HS-27A (cell line): ENCODE measurements around the gene USP44.
"Not testable (repeated sequence)": the region's sequence is repeated elsewhere in the genome, so short reads cannot be mapped to it uniquely, and the experiment has no call there.

Experiments used
- DNase-seq: peaks from one replicate; pipeline ENCODE4 v3.0.0-alpha.2; 2012; ENCODE audit warnings: low read depth, missing footprints

Gene USP44

DNA sequence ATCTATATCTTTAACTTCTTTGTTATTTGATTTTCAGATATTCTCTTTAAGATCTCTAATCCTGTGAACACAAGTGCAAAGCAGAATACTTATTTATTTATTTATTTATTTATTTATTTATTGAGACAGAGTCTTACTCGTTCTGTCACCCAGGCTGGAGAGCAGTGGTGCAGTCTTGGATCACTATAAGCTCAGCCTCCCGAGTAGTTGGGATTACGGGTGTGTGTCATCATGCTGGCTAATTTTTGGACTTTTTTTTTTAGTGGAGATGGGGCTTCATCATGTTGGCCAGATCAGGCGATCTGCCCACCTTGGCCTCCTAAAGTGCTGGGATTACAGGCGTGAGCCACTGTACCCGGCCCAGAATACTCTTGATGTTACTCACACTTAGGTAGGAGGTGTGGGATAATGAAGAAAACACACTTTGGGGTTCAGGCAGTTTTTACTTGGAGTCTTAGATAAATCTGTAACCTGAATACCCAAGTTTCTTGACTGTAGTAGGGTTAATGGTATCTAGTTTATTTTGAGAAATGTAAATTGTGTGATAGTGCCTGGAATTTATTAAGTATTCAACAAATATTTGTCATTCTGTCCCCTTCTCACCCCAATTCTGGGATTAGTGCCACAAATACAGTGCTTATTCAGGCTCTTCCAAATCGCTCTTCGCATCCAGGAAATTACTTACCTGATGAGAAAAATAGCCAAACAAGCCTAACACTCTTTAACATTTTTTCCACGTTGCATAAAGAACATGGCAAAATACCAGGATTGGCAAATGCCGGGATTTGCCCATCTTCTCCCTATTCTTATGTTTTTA is 44.4 kb downstream of the USP44 start:
- no peak for DNase-seq

DNA sequence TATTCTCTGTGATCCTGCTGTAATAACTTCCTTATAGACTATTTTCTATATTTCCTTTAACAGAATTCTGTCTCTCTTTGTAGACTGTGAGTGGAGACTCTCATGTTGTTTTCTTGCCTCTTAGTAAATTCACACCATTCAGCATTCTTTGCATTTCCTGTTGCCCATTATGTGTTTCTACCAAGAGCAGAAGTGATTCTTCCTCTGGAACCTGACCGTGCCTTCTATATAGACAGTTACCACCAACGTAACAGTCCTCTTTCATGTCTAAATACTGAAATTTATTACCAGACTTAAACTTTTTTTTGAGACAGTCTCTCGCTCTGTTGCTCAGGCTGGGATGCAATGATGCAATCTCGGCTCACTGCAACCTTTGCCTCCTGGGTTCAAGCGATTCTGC is 46.2 kb downstream of the USP44 start:
- DNase-seq, result no peak

DNA sequence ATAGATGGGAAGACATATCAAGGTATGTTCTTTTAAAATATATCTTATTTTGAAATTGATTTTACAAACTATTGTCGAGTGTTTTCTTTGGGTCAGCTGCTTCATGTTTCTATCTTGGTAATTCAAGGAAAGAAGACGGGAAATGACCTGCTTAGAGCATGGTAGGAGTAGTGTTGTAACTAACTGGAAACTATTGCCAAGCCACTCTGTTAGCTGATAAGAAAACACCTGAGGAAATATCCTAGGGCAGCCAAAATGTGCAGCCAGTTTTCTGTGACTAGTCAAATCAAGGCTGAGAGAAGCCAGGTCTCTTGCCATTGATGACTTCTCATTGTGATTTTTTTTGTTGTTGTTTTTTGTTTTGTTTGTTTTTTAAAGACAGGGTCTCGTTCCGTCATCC is 47.1 kb downstream of the USP44 start:
- DNase-seq, result no peak

DNA sequence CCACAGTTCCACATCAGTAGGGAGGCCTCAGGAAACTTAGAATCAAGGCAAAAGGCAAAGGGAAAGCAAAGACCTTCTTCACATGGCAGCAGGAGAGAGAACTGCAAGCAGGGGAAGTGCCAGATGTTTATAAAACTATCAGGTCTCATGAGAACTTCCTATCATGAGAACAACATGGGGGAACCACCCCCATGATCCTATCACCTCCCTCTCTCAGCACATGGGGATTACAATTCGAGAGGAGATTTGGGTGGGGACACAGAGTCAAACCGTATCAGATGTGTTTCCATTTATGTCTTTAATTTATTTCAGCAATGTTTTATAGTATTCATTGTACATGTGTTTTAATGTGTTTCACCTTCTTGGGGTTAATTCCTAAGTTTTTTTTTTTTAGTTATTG is 51.5 kb downstream of the USP44 start:
- no peak for DNase-seq

DNA sequence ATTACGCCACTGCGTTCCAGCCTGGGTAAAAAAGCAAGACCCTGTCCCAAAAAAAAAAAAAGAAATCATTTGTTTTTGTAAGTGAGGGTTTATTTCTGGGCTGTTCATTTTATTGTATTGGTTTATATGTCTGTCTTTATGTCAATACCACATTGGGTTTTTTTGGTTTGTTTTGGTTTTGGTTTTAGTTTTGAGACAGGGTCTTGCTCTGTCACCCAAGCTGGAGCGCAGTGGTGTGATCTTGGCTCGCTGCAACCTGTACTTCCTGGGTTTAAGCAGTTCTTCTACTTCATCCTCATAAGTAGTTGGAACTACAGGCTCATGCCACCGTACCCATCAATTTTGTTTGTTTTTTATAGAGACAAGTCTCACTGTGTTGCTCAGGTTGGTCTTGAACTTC is 52.3 kb downstream of the USP44 start:
- no peak for DNase-seq

DNA sequence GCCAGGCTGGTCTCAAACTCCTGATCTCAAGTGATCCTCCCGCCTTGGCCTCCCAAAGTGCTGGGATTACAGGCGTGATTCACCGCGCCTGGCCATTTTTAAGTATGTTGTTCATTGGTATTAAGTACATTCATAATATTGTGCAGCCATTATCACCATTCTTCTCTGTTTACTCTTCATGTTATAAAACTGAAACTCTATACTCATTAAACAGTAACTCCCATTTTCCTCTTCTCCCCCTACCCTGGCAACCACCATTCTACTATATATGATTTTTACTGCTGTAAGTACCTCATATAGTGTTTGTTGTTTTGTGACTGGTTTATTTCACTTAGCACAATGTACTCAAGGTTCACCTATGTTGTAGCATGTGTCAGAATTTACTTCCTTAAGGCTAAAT is 54.2 kb downstream of the USP44 start:
- no peak for DNase-seq

DNA sequence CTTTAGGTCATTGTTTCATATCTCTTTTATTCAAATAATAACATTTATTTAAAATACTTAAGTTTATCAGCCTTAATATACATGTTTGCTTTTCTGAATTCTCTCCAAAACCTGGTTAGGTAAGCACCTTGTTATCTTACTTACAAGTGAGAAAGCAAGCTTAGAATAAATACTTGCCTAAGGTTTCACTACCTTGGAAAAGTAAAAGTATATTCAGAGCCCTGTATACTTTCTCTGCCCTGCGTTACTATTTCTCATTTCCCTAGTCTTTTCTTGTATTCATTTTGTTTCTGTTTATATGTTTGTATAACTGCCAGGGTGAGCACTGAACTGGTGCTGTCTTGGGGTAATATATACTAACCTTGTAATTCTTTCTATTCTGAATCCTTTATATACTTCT is 55.8 kb downstream of the USP44 start:
- no peak for DNase-seq

DNA sequence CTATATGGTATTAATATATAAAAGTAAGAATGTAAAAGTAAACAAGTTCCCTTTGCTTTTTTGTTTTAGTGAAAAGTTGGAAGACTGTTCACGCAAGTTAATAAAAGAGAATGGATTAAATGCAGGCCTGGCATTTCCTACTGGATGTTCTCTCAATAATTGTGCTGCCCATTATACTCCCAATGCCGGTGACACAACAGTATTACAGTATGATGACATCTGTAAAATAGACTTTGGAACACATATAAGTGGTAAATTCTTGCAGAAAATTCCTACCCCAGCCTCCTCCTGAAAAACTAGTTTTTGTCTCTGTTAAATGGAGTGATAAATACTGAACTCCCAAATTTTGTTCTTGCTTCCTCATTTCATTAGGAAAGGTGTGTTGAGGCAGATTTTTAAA is 56.4 kb downstream of the USP44 start:
- no peak for DNase-seq

DNA sequence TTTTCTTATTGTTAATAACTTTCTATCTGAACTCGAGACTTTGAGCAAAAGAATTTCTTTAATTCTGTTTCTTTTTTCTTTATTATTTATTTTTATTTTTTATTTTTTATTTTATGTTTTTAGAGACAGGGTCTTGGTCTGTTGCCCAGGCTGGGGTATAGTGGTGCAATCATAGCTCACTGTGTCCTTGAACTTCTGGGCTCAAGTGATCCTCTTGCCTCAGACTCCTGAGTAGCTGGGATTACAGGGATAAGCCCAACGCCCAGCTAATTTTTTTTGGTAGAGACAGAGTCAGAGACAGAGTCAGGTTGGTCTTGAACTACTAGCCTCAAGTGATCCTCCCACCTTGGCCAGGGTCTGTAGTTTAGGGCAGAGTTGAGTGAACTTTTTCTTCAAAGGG is 58.8 kb downstream of the USP44 start:
- no peak for DNase-seq

DNA sequence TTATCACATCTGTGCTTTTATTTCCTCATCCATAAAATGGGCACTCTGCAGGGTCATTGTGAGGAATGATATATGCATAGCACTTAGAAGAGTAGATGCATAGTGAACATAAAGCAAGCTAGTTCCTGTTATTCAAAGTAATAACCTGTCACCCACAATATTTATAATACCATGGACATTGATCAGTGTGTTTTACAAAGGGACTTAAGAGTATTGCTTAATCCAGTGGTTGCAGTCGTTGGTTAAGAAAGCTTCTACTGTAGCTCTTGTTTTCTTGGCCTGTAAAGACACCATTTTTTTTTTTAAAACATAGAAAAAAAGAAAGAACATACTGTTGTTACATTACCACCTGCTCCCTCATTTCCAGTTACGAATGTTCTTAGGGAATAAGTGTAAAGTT is 64.3 kb downstream of the USP44 start:
- DNase-seq, result no peak

DNA sequence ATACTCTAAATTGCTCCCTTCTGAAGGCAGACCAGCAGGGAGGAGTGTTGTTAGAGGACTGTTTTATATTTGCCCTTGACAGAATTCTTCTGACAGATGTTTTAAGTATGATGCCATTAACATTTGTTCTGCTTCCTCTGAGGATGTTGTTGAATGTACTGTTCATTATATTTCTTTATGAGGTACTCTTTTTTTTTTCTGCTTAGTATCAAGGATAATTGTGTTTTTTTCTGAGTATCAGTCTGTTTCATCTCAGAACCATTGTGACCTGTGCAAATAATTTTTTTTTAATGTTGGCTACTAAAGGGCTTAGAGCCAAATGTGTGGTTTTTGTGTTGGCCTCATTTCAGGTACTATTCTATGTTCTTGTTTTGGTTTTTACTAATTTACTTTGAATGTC is 66.8 kb downstream of the USP44 start:
- DNase-seq, result no peak

DNA sequence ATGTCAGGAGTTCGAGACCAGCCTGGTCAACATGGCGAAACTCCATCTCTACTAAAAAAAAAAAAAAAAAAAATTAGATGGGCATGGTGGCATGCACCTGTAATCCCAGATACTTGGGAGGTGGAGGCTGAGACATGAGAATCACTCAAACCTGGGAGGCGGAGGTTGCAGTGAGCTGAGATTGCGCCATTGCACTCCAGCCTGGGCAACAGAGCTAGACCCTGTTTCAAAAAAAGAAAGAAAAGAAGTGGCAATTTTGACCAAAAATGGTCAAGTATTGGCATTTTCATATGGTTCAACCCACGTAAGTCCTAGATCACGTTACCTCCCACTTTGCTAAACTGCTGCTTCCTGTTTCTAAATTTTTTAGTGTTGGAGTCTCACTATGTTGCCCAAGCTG is 68.7 kb downstream of the USP44 start:
- not testable (repeated sequence) for DNase-seq

DNA sequence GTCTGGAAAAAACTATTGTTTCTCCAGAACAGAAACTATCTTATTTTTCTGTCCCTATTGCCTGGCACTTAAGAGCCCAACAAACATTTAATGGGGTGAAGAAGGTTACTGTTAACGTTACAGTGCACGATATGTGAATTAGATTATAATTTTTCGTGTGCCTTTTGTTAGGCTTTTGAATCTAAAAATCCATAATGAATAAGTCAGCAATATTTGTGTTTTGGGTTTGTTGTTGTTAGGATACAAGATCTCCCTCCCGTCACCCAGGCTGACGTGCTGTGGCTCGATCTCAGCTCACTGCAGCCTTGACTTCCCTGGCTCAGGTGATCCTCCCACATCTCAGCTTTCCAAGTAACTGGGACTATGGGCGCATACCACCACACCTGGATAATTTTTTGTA is 69.4 kb downstream of the USP44 start:
- DNase-seq, result no peak

DNA sequence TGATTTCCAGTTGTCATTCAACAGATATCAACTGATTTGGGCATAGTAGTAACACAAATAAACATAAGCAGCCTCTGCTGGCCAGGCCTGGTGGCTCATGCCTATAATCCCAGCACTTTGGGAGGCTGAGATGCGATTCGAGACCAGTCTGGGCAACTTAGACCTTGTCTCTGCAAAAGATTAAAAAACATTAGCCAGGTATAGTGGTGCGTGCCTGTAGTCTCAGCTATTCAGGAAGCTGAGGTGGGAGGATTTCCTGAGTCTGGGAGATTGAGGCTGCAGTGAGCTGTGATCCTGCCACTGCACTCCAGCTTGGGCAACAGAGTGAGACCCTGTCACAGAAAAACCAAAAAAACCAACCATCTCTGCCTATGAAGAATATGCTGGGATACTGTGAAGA is 70.2 kb downstream of the USP44 start:
- DNase-seq, result no peak

DNA sequence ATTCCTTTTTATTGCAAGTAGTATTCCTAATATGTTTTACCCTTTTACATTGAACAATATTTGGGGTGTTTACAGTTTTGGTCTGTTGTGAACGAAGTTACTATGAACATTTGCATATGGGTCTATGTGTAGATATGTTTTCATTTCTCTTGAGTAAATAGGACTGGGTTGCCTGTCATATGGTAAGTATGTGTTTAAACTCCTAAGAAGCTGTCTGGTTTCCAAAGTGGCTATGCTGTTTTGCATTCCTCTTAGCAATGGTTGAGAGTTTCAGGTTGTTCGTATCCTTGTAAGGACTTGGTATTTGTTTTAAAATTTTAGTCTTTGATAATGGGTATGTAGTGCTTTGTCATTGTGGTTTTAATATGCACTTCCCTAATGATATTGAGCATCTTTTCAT is 71.0 kb downstream of the USP44 start:
- DNase-seq, result no peak

DNA sequence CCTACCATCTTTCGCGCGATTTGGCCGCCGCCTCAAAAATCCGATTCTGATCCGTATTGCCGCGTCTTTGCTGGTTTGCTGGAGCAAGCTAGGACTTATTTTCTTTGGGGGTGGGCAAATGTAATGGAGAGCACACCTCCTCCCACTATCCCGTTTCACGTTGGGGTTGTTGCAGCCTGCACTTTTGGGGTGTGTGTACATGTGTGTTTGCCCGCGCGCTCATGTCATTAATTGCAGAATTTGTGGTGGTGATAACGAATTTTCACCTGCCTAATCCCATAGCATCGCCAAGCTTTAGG is 76.7 kb downstream of the USP44 start:
- DNase-seq, result no peak

DNA sequence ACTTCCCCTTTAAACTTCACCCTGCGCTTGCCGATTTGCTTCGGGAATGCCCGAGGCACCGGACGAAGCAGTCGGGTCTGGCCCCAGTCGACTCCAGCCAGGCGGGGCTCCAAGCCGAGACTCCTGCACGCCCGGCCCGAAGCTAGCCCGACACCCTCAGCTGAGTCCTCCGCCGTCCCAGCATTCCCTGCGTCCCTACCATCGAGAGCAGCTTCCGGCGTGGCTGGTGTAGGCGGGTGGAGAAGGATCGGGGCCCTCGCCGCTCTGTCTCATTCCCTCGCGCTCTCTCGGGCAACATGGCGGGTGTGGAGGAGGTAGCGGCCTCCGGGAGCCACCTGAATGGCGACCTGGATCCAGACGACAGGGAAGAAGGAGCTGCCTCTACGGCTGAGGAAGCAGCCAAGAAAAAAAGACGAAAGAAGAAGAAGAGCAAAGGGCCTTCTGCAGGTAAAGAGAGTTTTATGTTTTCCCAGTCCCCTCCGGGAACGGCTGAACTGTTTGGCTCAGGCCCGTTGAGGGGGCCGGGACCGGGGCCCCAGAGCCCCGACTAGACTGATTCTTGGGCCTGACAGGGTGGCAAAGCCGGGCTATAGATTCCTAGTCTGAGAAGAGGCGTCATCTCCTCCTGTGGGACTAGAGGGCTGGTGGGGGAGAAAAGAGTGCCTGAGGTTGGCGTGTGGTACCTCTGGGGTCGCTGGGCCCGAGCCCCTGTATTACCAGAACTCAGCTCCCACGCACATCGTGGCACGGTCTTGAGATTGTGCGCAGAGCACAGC is 77.2 kb downstream of the USP44 start, which contains the start of gene METAP2:
Gene METAP2 (plus strand): TSS at position 269 of the 776 bp plus-strand sequence. CDS start 28 bp downstream, at position 297.
- DNase-seq, result peak; percentile 84

DNA sequence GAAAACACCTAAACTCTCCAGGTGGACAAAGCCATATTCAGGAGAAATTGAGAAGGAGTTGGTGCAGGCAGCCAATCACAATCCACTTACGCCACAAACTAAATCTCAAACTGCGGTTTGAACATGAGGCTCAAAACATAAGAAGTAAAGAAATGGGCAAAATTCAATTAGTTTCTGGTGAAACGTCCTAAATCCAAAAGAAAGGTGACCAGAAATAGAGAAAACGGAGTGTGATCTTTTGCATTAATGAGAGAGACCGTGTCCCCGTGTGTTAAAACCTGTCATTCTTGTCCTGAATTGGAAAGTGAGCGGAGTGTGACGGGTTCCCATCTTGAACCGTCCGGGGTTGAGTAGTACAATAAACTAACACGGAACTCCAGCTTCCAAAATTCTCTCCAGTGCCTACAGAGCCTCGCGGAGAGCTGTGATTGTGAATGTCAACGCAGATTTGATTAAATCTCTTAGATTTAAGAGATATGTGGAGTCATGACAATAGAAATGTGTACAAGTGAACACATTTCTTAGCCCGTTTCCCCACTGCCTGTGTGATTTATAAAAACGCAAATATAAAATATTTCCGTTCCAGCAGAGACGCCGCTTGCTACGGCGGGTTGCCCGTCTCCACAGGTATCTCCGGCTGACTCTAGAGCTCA is 77.9 kb downstream of the USP44 start:
- peak; percentile 24 for DNase-seq

DNA sequence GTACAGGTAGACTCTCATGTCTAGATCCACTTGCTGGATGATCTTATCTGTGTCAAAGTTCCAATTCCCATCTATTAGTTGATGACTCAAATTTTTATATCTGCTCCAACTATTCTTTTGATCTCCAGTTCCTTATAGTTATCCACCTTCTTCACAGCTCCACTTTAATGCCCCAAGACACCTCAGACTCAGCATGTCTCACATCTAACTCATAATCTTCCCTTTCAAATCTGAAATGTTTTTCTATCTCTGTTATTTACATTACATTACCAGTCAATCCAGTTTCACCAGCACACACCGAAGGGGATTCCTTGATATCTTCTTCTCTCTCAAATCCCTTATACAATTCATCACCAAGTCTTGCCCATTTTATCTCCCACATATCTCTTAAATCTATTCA is 81.0 kb downstream of the USP44 start:
- no peak for DNase-seq
